Activated gamma-delta T cell treated with anti-CD3 and anti-CD28 coated beads, Interleukin-2, amount 50 U/mL, for 16 hours (primary cell): ENCODE results near the gene SSNA1.

Experiments used
- DNase-seq: peaks from one replicate; pipeline ENCODE4 v3.0.0-alpha.2; 2020; ENCODE audit warnings: low read depth

Gene SSNA1

DNA sequence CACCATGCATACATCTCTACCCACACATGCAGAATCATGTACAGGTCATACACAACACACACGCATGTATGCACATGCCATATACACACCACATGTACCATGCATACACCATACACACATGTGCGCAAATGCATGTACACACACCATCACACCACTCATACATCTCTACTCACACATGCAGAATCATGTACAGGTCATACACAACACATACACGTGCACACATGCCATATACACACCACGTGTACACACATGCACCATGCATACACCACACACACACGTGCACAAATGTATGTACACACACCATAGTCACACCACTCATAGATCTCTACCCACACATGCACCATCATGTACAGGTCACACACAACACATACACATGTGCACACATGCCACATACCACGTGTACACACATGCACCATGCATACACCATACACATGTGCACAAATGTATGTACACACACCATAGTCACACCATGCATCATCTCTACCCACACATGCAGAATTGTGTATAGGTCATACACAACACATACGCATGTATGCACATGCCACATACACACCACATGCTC, 35.6 kb upstream of the SSNA1 start:
- no peak for DNase-seq

DNA sequence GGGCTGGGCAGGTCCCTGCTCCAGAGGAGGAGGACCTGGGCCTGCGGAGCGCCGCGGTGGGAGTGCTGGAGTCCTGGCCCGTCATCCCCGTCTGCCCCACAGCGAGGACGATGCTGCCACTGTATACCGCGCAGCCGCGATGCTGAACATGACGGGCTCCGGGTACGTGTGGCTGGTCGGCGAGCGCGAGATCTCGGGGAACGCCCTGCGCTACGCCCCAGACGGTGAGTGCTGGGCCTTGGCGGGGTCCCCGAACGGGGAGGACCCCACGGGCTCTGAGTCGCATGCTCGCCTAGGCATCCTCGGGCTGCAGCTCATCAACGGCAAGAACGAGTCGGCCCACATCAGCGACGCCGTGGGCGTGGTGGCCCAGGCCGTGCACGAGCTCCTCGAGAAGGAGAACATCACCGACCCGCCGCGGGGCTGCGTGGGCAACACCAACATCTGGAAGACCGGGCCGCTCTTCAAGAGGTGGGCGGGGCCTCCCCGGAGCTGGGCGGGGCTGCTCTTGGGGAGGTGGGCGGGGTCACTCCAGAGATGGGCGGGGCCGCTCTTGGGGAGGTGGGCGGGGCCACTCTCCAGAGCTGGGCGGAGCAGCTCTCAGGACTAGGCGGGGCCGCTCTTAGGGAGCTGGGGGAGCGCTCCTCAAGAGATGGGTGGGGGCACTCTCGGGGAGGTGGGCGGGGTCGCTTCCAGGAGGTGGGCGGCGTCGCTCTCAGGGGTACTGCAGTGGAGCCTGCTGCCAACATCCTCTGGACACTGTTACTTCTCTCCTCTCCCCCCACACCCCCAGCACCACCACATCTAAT, 31.7 kb upstream of the SSNA1 start:
- DNase-seq = peak; percentile 35

DNA sequence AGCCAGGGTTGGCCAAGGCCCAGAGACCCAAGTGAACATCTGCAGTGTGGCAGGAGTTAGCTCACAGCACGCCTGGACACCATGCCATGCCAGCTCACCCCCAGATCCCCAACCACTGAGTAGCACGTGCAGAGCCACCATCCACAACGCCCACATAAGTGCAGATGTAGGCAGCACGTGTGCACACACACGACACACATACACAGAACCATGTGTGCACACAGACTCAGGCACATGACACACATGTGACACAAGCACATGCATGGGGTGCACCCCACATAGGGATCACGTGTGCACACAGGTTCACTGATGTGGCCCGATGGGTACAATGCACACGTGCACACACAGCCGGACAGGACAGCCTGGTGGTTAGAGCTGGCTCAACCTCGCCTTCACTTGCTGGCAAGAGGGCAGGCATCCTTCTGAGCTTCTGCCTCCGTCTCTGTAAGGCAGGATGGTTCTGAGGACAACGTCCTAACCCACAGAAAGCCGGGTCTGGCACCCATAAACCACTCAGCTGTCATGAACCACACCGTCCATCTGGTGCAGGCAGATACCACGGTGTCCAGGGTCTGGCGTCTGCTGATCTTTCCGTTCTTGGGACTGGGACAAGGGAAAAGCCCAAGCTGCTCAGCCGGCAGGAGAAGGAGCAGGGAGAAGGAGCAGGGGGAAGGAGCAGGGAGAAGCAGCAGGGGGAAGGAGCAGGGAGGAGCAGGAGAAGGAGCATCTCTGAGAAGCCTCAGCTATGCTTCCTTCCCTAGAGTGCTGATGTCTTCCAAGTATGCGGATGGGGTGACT, 30.7 kb upstream of the SSNA1 start:
- no peak for DNase-seq

DNA sequence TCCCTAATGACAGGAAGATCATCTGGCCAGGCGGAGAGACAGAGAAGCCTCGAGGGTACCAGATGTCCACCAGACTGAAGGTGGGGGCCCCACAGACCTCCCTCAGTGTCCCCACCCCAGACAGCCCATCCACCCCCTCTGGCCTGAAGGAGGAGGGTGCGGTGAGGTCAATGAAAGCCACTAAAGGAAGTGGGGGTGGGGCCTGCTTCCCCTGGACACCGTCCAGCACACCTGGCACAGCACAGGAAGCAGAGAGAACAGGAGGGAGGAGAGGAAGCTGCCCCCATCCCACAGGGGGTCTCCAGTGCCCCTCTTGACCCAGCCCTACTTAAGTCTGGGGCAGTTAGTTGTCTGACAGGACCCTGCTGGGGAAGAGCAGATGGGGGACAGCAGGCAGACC, 29.9 kb upstream of the SSNA1 start:
- no peak for DNase-seq

DNA sequence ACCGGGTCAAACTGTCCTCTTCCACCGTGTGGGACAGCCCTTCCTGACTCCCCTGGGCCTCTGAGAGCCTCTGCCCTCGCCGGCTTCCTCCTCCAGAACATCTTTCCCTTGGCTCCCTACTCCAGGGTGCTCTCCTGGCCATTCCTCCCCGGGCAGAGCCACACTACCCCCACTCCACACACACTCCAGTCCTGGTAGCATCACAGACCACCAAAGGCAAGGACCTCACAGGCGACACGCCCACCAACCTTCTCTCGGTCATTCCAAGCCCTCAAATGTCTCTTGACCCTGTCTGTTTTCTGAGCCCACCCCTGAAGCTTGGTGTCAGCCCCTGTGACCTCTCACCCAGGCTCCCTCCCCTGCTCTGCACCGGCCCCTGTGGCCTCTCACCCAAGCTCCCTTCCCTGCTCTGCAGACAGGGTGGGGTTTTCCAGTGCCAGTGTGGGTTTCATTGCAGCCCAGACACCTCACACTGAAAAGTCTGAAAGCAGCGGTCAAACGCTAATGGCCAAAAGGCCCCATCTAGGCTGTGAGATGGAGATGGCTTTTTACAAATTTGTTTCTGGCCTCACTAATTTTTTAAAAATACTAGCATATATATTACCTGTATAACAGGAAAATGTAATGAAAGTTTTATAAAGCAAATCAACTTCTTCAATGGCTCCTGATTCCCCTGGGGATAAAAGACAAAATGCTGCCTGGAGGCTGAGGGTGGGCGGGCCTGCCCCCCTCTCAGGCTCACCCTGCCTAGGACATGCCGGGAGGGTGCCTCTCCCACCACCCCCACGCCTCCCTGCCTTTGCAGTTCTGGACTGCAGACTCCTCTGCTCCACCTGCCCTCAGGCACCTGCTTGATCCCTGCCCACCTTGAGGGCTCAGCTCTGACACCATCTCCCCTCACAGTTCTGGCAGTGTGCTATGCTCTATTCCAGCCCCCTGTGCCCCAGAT, 29.1 kb upstream of the SSNA1 start:
- no peak for DNase-seq

DNA sequence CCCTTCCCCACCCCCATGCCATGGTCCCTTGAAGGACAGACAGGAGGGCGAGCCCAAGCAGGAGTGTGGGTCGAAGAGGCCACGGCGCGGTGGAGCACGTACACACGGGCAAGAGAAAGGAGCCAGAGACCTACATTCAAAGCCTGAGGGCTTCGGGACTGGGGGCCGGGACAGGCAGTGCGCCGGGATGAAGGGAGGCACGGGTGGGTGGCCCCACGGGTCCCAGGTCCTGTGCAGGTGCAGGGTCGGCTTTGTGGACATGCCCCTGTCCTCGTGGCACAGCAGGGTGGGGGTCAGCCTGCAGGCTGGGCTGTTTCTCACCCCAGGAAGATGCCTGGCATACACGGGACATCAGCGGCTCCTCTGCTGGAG, 28.4 kb upstream of the SSNA1 start:
- DNase-seq = no peak

DNA sequence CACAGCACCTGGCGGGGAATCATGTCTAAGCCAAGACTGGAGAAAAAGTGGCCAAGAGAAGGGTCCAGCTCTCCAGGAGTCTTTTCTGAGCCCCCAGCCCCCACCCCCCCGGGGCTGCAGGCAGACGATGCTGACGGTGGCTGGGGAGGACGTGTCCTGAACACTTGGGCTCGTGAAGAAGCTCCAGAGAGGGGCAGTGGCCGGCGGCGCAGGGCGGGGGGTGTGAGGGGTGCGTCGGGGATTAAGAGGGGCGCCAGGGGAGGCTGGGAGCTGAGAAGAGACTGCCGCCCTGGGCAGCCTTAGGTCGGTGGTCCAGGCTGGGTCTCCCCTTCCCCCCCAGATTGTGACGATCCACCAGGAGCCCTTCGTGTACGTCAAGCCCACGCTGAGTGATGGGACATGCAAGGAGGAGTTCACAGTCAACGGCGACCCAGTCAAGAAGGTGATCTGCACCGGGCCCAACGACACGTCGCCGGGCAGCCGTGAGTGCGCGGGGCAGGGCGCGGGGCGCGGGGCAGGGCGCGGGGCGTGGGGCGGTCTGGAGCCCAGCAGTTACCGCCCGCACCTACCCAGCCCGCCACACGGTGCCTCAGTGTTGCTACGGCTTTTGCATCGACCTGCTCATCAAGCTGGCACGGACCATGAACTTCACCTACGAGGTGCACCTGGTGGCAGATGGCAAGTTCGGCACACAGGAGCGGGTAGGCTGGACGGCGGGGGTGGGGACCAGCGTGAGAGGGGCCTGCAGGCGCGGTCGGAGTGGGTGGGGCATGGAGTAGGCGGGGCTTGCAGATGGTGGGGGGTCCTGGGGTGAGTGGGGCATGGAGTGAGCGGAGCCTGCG, 27.5 kb upstream of the SSNA1 start:
- no peak for DNase-seq

DNA sequence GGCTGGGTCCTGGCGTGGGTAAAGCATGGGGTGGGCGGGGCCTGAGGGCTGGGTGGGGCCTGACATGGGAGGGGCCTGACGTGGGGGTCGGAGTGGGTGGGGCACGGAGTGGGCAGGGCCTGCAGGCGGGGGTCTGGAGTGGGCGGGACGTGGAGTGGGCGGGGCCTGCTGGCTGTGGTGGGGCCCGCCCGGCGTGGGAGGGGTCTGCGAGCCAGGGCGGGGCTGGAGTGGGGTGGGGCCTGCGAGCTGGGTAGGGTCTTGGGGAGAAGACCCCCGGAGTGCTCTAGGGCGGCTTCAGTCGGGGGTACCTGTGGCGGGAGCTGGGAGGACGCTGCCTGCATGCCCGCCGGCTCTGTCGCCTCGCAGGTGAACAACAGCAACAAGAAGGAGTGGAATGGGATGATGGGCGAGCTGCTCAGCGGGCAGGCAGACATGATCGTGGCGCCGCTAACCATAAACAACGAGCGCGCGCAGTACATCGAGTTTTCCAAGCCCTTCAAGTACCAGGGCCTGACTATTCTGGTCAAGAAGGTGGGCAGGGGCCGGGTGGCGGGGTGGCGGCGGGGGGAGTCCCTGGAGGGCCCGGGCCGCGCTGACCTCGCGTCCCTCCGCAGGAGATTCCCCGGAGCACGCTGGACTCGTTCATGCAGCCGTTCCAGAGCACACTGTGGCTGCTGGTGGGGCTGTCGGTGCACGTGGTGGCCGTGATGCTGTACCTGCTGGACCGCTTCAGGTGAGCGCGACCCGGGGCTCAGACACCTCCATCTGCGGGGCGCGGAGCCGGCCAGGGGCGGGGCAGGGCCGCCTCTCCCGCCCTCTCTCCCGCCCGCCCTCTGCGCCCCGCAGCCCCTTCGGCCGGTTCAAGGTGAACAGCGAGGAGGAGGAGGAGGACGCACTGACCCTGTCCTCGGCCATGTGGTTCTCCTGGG, 26.7 kb upstream of the SSNA1 start:
- DNase-seq = no peak

DNA sequence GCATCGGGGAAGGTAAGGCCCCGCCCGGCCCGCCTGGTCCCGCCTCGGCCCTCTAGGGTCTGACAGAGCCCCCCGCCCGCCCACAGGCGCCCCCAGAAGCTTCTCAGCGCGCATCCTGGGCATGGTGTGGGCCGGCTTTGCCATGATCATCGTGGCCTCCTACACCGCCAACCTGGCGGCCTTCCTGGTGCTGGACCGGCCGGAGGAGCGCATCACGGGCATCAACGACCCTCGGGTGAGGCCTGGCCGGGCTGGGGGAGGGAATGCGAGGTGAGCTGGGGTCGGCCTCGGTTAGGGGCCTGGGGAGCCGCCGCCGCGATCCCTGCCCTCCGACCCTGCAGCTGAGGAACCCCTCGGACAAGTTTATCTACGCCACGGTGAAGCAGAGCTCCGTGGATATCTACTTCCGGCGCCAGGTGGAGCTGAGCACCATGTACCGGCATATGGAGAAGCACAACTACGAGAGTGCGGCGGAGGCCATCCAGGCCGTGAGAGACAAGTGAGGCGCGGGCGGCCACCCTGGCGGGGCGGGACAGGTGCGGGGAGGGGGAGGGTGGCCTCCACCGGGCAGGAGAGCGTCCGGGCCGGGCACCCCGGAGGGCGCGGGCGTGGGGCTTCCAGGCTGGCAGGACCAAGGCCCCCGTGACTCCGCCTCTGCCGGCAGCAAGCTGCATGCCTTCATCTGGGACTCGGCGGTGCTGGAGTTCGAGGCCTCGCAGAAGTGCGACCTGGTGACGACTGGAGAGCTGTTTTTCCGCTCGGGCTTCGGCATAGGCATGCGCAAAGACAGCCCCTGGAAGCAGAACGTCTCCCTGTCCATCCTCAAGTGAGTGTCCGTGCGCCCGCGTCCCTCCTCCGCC, 25.7 kb upstream of the SSNA1 start:
- no peak for DNase-seq

DNA sequence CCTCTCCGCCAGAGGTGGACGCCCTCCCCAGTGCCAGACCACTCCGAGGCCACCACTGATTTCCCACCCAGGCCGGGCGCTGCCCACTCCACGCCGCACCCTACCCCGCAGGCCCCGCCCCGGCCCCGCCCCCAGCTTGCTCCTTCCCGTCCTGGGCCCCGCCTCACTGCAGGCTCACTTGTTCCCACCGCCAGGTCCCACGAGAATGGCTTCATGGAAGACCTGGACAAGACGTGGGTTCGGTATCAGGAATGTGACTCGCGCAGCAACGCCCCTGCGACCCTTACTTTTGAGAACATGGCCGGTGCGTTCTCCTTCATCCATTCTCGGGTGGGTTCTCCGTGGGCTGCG, 25.1 kb upstream of the SSNA1 start:
- no peak for DNase-seq

DNA sequence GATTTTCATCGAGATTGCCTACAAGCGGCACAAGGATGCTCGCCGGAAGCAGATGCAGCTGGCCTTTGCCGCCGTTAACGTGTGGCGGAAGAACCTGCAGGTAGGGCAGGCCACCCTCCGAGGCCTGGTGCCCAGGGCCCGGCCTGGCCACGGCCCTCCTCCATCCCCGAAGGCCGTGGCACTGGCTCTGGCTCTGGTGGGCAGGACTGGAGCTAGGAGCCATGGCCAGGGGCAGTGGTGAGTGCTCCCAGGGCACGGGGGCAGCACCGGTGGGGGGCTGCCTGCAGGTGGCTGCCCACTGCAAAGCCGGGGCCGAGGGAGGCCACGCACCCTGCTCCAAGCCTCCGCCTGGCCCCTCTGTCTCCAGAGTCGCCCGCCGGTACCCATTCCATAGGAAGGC, 24.7 kb upstream of the SSNA1 start:
- no peak for DNase-seq

DNA sequence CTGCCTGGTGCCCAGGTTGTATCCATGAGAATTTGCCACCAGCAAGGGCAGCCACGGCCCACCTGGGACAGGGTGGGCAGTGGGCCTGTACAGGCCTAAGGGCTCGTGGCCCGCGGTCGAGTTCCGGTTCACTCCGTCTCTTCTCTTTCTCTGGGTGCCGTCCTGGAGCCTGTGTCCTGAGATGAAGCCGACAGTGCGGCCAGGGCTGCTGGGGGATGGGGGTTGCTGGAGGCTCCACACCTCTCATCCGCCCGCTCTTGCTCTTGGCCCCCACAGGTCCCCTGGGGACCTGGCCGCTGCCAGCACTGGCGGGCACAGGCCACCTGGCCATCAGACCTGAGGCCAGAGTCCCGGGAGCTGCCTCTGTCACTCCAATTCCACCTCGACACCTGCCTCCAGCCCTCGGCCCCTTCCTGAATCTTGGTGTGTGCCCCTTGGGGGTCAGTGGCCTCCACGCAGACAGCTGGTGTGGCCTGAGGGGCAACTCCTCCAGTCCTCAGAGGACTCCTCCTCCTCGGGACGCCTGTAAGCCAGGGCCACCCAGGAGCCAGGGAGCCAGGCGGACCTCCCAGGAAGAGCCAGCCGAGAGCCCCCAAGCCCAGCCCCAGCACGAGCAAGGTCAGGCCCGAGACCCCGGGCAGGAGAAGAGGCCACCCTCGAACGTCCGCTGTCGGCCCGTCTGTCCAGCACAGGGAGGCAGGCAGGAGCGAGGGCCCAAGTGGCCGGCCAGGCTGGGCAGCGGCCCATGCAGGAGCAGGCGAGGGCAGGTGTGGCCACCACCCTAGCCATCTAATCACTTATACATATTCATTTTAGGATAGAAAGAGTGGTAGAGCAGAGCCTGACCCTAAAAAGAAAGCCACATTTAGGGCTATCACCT, 23.9 kb upstream of the SSNA1 start:
- DNase-seq = no peak

DNA sequence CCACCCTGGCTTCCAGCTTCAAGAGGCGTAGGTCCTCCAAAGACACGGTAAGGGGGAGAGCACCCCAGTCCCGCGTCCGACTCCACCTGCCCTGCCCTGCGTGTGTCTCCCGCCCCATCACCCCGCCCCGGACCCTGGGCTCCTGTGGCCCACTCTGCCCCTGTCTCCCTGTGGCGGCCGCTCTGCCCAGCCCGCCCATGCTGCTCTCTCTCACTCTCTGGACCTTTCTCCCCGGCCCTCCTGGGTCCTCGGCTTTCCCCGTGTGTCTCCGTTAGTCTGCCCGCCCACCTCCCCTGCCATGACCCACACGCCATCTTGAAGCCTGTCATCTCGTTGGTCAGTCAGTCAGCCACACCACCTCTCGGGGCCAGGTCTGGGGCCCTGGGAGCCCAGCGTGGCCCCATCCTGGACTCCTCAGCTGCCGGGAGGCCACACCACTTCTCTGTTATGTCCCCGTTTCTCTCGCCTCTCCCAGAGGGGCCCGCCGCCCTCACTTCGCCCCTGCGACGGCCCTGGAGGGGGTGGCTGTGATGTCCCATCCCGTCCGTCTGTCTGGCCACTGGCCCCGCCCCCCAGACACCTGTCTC, 23.1 kb upstream of the SSNA1 start:
- no peak for DNase-seq

DNA sequence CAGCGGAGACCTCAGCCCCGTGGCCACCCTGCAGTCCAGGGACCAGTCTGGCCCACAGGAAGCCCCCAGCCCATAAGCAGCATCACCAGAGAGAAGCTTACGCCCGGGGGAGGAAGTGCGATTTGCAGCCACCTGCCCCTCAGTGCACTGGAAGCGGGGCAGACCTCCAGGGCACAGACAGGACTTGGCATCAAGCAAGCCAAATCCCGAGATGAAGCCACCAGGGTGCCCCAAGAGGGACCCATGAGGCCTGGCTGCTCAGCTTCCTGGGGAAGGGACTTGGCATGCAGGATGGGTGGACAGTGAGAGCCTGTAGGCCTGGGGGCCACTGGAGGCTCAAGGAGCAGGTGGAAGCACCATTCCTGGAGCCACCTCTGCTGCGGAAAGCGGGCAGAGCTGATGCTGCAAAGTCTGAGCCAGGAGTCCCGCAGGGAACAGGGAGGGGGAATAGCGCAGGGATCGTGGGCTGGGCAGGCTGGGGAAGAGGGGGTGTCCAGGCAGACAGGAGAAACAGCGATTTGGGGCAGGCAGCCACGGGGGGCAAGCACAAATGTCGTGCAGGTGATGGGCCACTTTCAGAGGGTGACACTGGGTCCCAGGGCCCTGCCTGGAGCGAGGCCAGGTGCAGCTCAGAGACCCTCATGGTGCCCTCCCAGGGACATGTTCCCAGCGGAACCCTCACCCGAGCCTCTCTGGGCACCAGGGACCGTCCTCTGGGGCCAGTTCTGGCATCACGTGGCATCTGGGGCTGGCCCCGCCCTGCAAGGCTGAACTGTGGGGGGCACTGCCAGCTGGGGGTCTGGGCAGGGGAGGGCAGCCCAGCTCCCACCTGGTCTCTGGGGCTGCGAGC, 21.9 kb upstream of the SSNA1 start:
- no peak for DNase-seq

DNA sequence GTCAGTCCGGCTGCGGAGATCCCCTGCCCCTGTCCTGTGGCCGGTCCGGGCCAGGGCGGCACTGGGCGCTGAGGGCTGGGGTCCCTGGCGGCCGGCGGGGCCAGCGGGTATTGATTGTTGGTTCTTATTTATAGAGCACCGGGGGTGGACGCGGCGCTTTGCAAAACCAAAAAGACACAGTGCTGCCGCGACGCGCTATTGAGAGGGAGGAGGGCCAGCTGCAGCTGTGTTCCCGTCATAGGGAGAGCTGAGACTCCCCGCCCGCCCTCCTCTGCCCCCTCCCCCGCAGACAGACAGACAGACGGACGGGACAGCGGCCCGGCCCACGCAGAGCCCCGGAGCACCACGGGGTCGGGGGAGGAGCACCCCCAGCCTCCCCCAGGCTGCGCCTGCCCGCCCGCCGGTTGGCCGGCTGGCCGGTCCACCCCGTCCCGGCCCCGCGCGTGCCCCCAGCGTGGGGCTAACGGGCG, 21.2 kb upstream of the SSNA1 start:
- DNase-seq = no peak

DNA sequence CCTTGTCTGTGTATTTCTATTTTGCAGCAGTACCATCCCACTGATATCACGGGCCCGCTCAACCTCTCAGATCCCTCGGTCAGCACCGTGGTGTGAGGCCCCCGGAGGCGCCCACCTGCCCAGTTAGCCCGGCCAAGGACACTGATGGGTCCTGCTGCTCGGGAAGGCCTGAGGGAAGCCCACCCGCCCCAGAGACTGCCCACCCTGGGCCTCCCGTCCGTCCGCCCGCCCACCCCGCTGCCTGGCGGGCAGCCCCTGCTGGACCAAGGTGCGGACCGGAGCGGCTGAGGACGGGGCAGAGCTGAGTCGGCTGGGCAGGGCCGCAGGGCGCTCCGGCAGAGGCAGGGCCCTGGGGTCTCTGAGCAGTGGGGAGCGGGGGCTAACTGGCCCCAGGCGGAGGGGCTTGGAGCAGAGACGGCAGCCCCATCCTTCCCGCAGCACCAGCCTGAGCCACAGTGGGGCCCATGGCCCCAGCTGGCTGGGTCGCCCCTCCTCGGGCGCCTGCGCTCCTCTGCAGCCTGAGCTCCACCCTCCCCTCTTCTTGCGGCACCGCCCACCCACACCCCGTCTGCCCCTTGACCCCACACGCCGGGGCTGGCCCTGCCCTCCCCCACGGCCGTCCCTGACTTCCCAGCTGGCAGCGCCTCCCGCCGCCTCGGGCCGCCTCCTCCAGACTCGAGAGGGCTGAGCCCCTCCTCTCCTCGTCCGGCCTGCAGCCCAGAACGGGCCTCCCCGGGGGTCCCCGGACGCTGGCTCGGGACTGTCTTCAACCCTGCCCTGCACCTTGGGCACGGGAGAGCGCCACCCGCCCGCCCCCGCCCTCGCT, 20.5 kb upstream of the SSNA1 start:
- DNase-seq = no peak
